Measurements from ENCODE around the gene AGGF1. TPM values are rescaled to one million over a fixed set of nuclear protein-coding genes. Genes with fewer than 3 reads are reported as not detected.
A peak's percentile ranks its signal among the peaks of the same experiment; 100 is the strongest.
"Not testable (repeated sequence)": the region's sequence is repeated elsewhere in the genome, so short reads cannot be mapped to it uniquely, and the experiment has no call there.

The AGGF1 gene
- total RNA-seq, 2 donors from 2014 or later, result 8.2 to 13.5 TPM

GRCh38 chr5:77076961-77077828 is 47.0 kb downstream of the AGGF1 start:
- DNase-seq, result peak; percentile 43 to 57 (median 46)
- TF ChIP-seq, protein P1, sequence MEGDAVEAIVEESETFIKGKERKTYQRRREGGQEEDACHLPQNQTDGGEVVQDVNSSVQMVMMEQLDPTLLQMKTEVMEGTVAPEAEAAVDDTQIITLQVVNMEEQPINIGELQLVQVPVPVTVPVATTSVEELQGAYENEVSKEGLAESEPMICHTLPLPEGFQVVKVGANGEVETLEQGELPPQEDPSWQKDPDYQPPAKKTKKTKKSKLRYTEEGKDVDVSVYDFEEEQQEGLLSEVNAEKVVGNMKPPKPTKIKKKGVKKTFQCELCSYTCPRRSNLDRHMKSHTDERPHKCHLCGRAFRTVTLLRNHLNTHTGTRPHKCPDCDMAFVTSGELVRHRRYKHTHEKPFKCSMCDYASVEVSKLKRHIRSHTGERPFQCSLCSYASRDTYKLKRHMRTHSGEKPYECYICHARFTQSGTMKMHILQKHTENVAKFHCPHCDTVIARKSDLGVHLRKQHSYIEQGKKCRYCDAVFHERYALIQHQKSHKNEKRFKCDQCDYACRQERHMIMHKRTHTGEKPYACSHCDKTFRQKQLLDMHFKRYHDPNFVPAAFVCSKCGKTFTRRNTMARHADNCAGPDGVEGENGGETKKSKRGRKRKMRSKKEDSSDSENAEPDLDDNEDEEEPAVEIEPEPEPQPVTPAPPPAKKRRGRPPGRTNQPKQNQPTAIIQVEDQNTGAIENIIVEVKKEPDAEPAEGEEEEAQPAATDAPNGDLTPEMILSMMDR (IDR thresholded peaks at IDR 0.05), result peak in 4 of 7 experiments; percentile 9 to 44 (median 34)
- TF ChIP-seq POLR2A (IDR thresholded peaks at IDR 0.05), result no peak
- H3K9me3 ChIP-seq, result no peaks in the 10 kb centered on the region
- peaks cover 5% of the 10 kb centered on the region for H3K4me1 ChIP-seq
- H3K36me3 ChIP-seq (replicated peaks in 1 of 2; ENCODE audit: insufficient read depth in 1 of 2, low read depth in 2 of 2), result no peaks in the 10 kb centered on the region
- intact Hi-C loops (cut with DNase I), result no loop called here
- H3K27me3 ChIP-seq, result no peaks in the 10 kb centered on the region
- no peak overlapping the region for H3K4me3 ChIP-seq
- H3K27ac ChIP-seq, result no peak overlapping the region
- ATAC-seq, result peak; percentile 76
- WGBS, 2 donors, result 43 to 68% methylated on average over 46 to 73 of the region's 105 CpGs

DNA sequence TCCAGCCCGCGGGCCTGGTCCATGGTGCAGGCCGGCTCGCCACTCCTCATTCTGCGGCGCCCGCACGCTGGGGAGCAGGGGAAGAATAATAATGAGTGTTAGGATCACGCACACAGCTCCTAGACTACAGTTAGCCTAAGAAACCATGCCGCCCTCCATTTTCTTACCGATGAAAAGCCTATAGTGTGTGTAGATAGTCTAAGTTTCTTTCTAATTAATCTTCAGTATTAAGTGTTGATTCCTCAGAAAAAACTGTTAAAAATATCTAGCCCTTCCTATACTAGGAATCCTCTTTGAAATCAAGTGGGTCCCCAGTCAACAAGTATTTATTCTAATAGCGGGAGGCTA is 47.6 kb downstream of the AGGF1 start:
- intact Hi-C loops (cut with DNase I), result no loop called here
- no peaks in the 10 kb centered on the region for H3K36me3 ChIP-seq (replicated peaks in 1 of 2; ENCODE audit: insufficient read depth in 1 of 2, low read depth in 2 of 2)
- no peak for ATAC-seq
- H3K9me3 ChIP-seq, result no peaks in the 10 kb centered on the region
- no peak for DNase-seq
- no peaks in the 10 kb centered on the region for H3K27me3 ChIP-seq
- 60 to 79% methylated on average over 9 to 12 of the region's 12 CpGs for WGBS, 2 donors
- TF ChIP-seq, protein P1 (IDR thresholded peaks at IDR 0.05), result no peak
- TF ChIP-seq POLR2A (IDR thresholded peaks at IDR 0.05), result no peak
- no peak overlapping the region for H3K27ac ChIP-seq
- peaks cover 5% of the 10 kb centered on the region for H3K4me1 ChIP-seq
- H3K4me3 ChIP-seq, result no peak overlapping the region

- H3K27me3 ChIP-seq; H3K36me3 ChIP-seq (replicated peaks in 1 of 2; ENCODE audit: insufficient read depth in 1 of 2, low read depth in 2 of 2); H3K27ac ChIP-seq; H3K4me3 ChIP-seq; ATAC-seq; DNase-seq; H3K9me3 ChIP-seq; intact Hi-C loops (cut with DNase I): not testable (repeated sequence)
- 87 to 88% methylated on average over 11 of the region's 11 CpGs for WGBS, 2 donors
- peaks cover 11% of the 10 kb centered on the region for H3K4me1 ChIP-seq
Measured at GRCh38 chr5:77080479-77080878, 50.3 kb downstream of the AGGF1 start.

DNA sequence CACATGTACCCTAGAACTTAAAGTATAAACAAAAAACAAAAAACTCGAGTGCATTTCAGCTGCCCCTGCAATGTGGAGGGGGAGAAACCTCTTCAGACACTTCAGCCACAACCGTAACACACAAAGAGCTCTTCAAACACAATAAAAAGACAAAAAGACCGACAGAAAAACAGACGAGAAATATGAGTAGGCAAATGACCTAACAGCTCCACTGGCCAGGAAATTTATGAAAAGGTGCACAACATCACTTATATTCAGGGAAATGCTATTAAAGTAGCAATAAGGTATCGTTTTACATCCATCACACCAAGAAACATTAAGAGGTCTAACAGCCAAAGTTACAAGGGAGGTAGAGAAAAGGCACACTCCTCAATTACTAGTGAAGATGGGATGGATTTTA is 50.7 kb downstream of the AGGF1 start:
- ATAC-seq (no peak), DNase-seq (no peak)
- intact Hi-C loops (cut with DNase I), result no loop called here
- TF ChIP-seq, protein P1 (IDR thresholded peaks at IDR 0.05), result no peak
- no peak for TF ChIP-seq POLR2A (IDR thresholded peaks at IDR 0.05)
- no peak overlapping the region for H3K4me3 ChIP-seq
- WGBS, 2 donors, result 72% methylated on average over 5 of the region's 5 CpGs
- H3K9me3 ChIP-seq, result no peaks in the 10 kb centered on the region
- no peak overlapping the region for H3K27ac ChIP-seq
- H3K36me3 ChIP-seq (replicated peaks in 1 of 2; ENCODE audit: insufficient read depth in 1 of 2, low read depth in 2 of 2), result no peaks in the 10 kb centered on the region
- peaks cover 16% of the 10 kb centered on the region for H3K4me1 ChIP-seq
- H3K27me3 ChIP-seq, result no peaks in the 10 kb centered on the region

GRCh38 chr5:77082280-77082679 is 52.1 kb downstream of the AGGF1 start:
- ATAC-seq, result no peak
- intact Hi-C loops (cut with DNase I), result no loop called here
- TF ChIP-seq, protein P1 (IDR thresholded peaks at IDR 0.05), result no peak
- no peak for TF ChIP-seq POLR2A (IDR thresholded peaks at IDR 0.05)
- Histone ChIP-seq H3K9me3 (no peaks in the 10 kb centered on the region), H3K4me3 (no peak overlapping the region), H3K27me3 (no peaks in the 10 kb centered on the region), H3K36me3 (replicated peaks in 1 of 2; ENCODE audit: insufficient read depth in 1 of 2, low read depth in 2 of 2) (no peaks in the 10 kb centered on the region), H3K4me1 (peaks cover 14% of the 10 kb centered on the region), H3K27ac (no peak overlapping the region)
- 0 to 35% methylated on average over 1 of the region's 1 CpG for WGBS, 2 donors
- no peak for DNase-seq
